ES-I3 (cell line): Measurements from ENCODE around the gene STUB1.

Experiments used
- H3K36me3 ChIP-seq: 2 replicates; pipeline ENCODE4 v1.6.1; 2013; ENCODE audit warnings: mild to moderate bottlenecking, low read length, control low read depth, moderate library complexity; ENCODE audit not compliant: insufficient read depth
- H3K4me1 ChIP-seq: 2 replicates; pipeline ENCODE4 v1.6.1; 2013; ENCODE audit warnings: mild to moderate bottlenecking, control low read depth, low read length; ENCODE audit not compliant: insufficient read depth
- H3K9ac ChIP-seq: 2 replicates; pipeline ENCODE4 v1.6.1; 2013; ENCODE audit warnings: low read depth, mild to moderate bottlenecking, low read length, moderate library complexity
- H3K9me3 ChIP-seq: 2 replicates; pipeline ENCODE4 v1.6.1; 2013; ENCODE audit warnings: mild to moderate bottlenecking, low read length, moderate library complexity; ENCODE audit not compliant: control insufficient read depth, insufficient read depth

The STUB1 gene

DNA sequence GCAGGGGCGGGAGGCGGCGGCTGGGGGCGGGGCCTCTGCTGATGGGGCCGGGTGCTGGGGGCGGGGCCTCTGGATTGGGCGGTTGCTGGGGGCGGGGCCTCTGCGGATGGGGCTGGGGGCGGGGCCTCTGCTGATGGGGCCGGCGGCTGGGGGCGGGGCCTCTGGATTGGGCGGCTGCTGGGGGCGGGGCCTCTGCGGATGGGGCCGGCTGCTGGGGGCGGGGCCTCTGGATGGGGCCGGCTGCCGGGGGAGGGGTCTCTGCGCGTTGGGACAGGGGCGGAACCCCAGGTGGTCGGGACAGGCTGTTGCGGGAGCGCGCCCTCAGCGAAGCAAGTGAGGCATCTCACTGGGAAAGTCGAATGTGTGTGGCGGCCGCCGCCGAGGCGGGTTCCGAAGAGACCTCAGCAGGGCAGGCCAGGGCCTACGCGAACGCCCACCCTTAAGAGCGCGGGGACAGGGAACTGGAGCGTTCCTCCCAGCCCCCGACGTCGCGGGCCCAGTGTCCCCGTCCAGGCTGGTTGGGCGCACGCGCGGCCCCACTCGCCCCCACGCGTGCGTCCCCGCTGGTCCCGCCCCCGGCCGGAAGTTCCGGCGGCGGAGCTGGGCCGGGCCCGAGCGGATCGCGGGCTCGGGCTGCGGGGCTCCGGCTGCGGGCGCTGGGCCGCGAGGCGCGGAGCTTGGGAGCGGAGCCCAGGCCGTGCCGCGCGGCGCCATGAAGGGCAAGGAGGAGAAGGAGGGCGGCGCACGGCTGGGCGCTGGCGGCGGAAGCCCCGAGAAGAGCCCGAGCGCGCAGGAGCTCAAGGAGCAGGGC lies at the start of gene STUB1:
TSS of gene STUB1 (plus strand) at position 597 of the 811 bp plus-strand sequence. CDS start at position 713, 116 bp downstream.
- no peaks in the 10 kb centered on the region for H3K4me1 ChIP-seq
- H3K36me3 ChIP-seq = peaks cover 8% of the 10 kb centered on the region

GRCh38 chr16:630815-631405 lies 49.3 kb upstream of the STUB1 start, which contains the start of gene WFIKKN1:
Gene WFIKKN1 (plus strand): TSS chr16:630985. CDS start chr16:631254, 269 bp downstream.
- H3K9ac ChIP-seq = peak within 1 kb of the TSS; percentile 49

More for the DNA sequence above, at the start of gene STUB1:
- H3K9ac ChIP-seq = peak within 1 kb of the TSS; percentile 89
- H3K9me3 ChIP-seq = no peaks in the 10 kb centered on the region

DNA sequence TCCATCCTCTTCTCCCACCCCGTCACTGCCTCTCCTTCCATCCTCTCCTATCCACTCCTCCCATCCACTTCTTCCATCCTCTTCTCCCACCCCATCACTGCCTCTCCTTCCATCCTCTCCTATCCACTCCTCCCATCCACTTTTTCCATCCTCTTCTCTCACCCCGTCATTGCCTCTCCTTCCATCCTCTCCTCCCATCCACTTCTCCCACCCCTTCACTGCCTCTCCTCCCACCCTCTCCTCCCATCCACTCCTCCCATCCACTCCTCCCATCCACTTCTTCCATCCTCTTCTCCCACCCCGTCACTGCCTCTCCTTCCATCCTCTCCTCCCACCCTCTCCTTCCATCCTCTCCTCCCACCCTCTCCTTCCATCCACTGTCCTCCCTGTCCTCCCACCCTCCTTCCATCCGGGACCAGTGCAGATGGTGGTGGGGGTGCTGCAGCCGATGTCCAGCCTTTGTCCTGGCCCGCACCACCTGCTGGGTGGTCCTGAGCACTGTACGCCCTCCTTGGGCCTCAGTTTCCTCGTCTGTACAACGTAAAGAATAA lies 48.3 kb upstream of the STUB1 start:
- Histone ChIP-seq H3K4me1 (peaks cover 11% of the 10 kb centered on the region; the same call in 1 of the 2 replicates), H3K9ac (no peak overlapping the region), H3K9me3 (no peaks in the 10 kb centered on the region), H3K36me3 (no peaks in the 10 kb centered on the region; the same call in 1 of the 2 replicates)

More at GRCh38 chr16:630815-631405, 49.3 kb upstream of the STUB1 start, which contains the start of gene WFIKKN1:
- H3K9me3 ChIP-seq = no peaks in the 10 kb centered on the region
- H3K4me1 ChIP-seq = peaks cover 11% of the 10 kb centered on the region; the same call in 1 of the 2 replicates
- H3K36me3 ChIP-seq = no peaks in the 10 kb centered on the region; the same call in 1 of the 2 replicates

GRCh38 chr16:632486-633335 lies 47.5 kb upstream of the STUB1 start:
- H3K9ac ChIP-seq = no peak overlapping the region
- H3K36me3 ChIP-seq = no peaks in the 10 kb centered on the region
- peaks cover 11% of the 10 kb centered on the region; the same call in 1 of the 2 replicates for H3K4me1 ChIP-seq
- H3K9me3 ChIP-seq = no peaks in the 10 kb centered on the region

DNA sequence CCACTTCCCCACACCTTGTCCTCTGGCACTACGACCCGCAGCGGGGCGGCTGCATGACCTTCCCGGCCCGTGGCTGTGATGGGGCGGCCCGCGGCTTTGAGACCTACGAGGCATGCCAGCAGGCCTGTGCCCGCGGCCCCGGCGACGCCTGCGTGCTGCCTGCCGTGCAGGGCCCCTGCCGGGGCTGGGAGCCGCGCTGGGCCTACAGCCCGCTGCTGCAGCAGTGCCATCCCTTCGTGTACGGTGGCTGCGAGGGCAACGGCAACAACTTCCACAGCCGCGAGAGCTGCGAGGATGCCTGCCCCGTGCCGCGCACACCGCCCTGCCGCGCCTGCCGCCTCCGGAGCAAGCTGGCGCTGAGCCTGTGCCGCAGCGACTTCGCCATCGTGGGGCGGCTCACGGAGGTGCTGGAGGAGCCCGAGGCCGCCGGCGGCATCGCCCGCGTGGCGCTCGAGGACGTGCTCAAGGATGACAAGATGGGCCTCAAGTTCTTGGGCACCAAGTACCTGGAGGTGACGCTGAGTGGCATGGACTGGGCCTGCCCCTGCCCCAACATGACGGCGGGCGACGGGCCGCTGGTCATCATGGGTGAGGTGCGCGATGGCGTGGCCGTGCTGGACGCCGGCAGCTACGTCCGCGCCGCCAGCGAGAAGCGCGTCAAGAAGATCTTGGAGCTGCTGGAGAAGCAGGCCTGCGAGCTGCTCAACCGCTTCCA lies 46.7 kb upstream of the STUB1 start:
- H3K4me1 ChIP-seq = peaks cover 15% of the 10 kb centered on the region; the same call in 1 of the 2 replicates
- no peaks in the 10 kb centered on the region for H3K36me3 ChIP-seq
- no peaks in the 10 kb centered on the region for H3K9me3 ChIP-seq
- H3K9ac ChIP-seq = no peak overlapping the region

DNA sequence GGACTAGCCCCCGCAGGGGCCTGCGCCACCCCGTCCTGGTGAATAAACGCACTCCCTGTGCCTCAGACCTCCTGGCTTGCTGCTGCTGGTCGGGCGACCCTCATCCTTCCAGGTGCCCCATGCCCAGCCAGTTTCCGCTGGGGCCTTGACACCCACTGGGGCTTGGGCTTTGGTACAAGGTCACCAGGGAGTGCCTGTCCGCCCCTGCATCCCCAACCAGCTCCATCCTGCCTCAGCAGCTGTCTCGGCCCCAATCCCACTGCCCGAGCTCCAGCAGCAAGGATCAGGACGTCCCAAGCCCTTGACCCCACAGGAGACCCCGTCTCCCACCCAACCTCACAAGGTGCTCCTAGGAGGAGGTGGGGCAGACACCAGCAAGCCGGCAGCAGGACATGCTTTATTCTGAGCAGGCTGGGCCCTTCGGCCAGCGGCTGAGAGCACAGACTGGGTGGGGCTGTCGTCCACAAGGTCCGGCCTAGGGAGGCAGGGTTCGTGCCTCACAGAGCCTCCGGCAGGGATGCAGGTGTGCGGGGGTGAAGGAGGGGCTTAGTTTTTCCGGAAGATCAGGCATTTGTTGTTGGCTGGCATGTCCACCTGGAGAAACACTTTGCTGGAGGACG lies 46.0 kb upstream of the STUB1 start:
- H3K36me3 ChIP-seq = no peaks in the 10 kb centered on the region
- H3K4me1 ChIP-seq = peaks cover 18% of the 10 kb centered on the region; the same call in 1 of the 2 replicates
- no peak overlapping the region for H3K9ac ChIP-seq
- no peaks in the 10 kb centered on the region for H3K9me3 ChIP-seq

DNA sequence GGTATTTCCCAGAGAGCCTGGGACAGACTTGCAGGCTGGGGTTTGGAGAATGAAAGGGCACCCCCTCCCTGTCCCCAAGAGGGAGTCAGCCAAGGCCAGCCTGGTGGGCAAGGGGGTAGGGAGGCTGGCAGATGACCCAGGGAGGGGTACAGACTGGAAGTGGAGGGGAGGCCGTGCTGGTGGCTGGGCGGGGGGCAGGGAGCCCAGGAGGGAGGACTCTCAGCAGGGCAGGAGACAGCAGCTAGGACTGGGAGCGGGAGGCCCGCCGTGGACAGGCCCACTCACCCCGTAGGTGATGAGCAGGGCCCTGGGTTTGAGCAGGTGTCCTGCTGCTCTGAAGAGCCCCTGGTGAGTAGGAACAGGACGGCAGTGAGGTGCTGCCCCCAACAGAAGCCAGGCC lies 45.2 kb upstream of the STUB1 start:
- no peak overlapping the region; the same call in 1 of the 2 replicates for H3K9ac ChIP-seq
- H3K9me3 ChIP-seq = no peaks in the 10 kb centered on the region
- H3K4me1 ChIP-seq = peaks cover 14% of the 10 kb centered on the region; the same call in 1 of the 2 replicates
- H3K36me3 ChIP-seq = no peaks in the 10 kb centered on the region

DNA sequence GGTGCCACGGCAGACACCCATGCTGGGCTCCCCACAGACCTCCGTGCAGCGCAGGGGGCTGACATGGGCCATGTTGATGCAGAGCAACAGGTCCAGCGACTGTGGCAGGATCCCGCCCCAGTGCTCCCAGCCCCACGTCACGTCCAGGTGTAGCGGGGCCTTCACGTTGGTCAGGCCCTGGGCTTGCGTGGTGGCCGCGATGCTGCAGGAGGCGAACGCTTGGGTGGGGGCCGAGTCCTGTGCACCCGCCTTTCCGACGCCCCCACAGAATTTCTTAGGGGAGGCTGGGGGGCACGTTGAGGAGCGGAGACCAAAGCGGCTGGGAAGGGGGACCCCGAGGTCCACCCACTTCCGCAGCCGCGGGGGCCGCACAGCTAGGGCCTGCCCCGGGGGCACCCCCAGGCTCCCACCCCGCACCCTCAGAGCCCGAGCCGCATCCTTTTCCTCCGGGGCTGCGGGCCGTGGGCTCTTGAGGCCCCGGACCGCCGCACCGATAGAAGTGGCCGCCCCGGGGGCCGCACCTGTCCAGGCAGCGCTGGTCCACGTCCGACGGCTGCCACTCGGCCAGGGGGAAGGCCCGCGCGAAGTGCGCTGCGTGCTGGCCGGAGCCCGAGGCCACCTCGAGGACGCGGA lies 44.5 kb upstream of the STUB1 start:
- Histone ChIP-seq H3K4me1 (peaks cover 11% of the 10 kb centered on the region; the same call in 1 of the 2 replicates), H3K9me3 (no peaks in the 10 kb centered on the region), H3K9ac (peak overlapping the region; percentile 74), H3K36me3 (no peaks in the 10 kb centered on the region)

DNA sequence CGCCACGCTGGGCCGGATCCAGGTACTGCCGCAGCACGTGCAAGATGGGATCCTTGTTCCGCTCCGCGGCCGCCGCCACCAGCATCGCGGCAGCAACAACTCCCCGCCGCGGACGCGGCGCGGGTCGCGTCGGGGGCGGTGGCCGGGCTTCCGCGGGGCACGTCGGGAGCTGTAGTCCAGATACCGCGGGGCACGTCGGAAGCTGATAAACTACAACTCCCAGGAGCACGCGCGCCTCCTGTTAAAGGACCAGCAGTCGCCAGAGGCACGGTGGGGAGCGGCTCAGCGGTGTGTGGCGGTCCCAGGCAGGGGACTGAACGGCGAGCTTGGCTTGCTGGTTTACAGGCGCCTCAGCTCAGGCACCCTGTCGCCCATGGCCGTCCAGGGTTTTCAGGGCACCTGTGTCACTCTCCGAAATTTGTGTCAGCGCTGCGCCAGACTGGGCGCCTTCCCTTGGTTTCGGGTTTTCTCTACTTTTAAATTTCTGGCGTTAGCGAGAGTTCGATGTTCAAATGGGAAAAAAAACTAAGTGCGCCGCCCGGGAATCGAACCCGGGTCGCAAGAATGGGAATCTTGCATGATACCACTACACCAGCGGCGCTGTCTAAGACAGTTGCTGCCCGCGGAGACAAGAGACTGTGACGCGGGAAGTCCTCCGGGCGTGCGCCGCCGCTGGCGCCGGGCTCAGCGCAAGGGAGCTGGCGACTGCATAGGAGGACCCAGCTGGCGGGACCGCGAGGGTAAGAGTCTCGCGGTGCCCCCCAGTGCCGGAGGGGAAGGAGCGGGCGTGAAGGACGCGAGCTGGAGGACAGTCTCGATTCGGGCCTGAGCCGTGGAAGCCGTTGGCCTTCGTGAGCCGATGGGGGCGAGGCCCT lies 43.8 kb upstream of the STUB1 start, which contains the start of gene METTL26:
TSS of gene METTL26 (minus strand) at position 100 of the 875 bp plus-strand sequence. CDS start at position 85, 15 bp downstream.
- no peaks in the 10 kb centered on the region for H3K9me3 ChIP-seq
- H3K9ac ChIP-seq = peak within 1 kb of the TSS; percentile 74
- H3K36me3 ChIP-seq = no peaks in the 10 kb centered on the region
- H3K4me1 ChIP-seq = peaks cover 11% of the 10 kb centered on the region; the same call in 1 of the 2 replicates

GRCh38 chr16:637081-638018 lies 42.9 kb upstream of the STUB1 start:
- H3K36me3 ChIP-seq = no peaks in the 10 kb centered on the region
- H3K9ac ChIP-seq = peak overlapping the region; percentile 74; the same call in 1 of the 2 replicates
- H3K4me1 ChIP-seq = peaks cover 11% of the 10 kb centered on the region; the same call in 1 of the 2 replicates

GRCh38 chr16:638034-638543 lies 42.1 kb upstream of the STUB1 start:
- peaks cover 11% of the 10 kb centered on the region; the same call in 1 of the 2 replicates for H3K4me1 ChIP-seq

More at GRCh38 chr16:637081-638018, 42.9 kb upstream of the STUB1 start:
- H3K9me3 ChIP-seq = no peaks in the 10 kb centered on the region

More at GRCh38 chr16:638034-638543, 42.1 kb upstream of the STUB1 start:
- Histone ChIP-seq H3K9ac (no peak overlapping the region), H3K36me3 (no peaks in the 10 kb centered on the region), H3K9me3 (no peaks in the 10 kb centered on the region)
